Mucosa of rectum (tissue), 2 donors: ENCODE measurements around the gene UNC5B.
"Not testable (repeated sequence)": the region's sequence is repeated elsewhere in the genome, so short reads cannot be mapped to it uniquely, and the experiment has no call there.

Experiments used
- H3K27ac ChIP-seq, 2 donors: one replicate each; pipeline ENCODE4 v1.7.0; 2013; ENCODE audit warnings: inconsistent platforms in 2 of 2, low read depth in 2 of 2, low read length in 2 of 2
- H3K27me3 ChIP-seq, 2 donors: one replicate each; pipeline ENCODE4 v1.7.0; 2013; ENCODE audit warnings: low read length in 2 of 2; ENCODE audit not compliant: control insufficient read depth in 2 of 2, insufficient read depth in 2 of 2
- H3K36me3 ChIP-seq, 2 donors: one replicate each; pipeline ENCODE4 v1.7.0; 2013; ENCODE audit warnings: low read length in 2 of 2; ENCODE audit not compliant: control insufficient read depth in 2 of 2, insufficient read depth in 2 of 2
- H3K4me1 ChIP-seq, 2 donors: one replicate each; pipeline ENCODE4 v1.7.0; 2013; ENCODE audit warnings: low read length in 2 of 2, mild to moderate bottlenecking in 1 of 2; ENCODE audit not compliant: control insufficient read depth in 2 of 2, insufficient read depth in 2 of 2
- H3K4me3 ChIP-seq, 2 donors: one replicate each; pipeline ENCODE4 v1.7.0; 2013; ENCODE audit warnings: low read length in 2 of 2
- H3K9ac ChIP-seq, 2 donors: one replicate each; pipeline ENCODE4 v1.7.0; 2013; ENCODE audit warnings: low read length in 2 of 2, low read depth in 1 of 2, mild to moderate bottlenecking in 1 of 2
- H3K9me3 ChIP-seq, 2 donors: one replicate each; pipeline ENCODE4 v1.7.0; 2013; ENCODE audit warnings: low read length in 2 of 2; ENCODE audit not compliant: control insufficient read depth in 2 of 2
- donor health status: healthy.
- donor health status: Normal muscosa, but diverticular disease.

The UNC5B gene

DNA sequence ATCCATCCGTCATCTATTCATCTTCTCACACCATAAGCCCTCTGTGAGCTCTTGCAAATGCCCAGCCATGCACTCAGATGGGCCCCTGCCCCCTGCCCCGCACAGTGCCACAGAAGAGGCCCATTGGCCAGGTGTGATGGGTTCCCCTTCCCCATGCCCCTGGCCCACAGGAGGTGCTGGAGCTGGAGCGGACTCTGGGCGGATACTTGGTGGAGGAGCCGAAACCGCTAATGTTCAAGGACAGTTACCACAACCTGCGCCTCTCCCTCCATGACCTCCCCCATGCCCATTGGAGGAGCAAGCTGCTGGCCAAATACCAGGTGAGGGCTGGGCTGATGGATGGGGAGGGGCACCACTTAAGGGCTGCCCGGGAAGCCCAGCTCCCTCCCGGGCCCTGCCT is 83.3 kb downstream of the UNC5B start:
- no peaks in the 10 kb centered on the region for H3K9me3 ChIP-seq
- peaks cover 0 to 3% of the 10 kb centered on the region in 2 donors for H3K27me3 ChIP-seq
- H3K27ac ChIP-seq: no peak overlapping the region
- peaks cover 6 to 48% of the 10 kb centered on the region in 2 donors for H3K36me3 ChIP-seq
- no peaks in the 10 kb centered on the region for H3K4me1 ChIP-seq
- no peak overlapping the region for H3K9ac ChIP-seq
- no peak overlapping the region for H3K4me3 ChIP-seq

DNA sequence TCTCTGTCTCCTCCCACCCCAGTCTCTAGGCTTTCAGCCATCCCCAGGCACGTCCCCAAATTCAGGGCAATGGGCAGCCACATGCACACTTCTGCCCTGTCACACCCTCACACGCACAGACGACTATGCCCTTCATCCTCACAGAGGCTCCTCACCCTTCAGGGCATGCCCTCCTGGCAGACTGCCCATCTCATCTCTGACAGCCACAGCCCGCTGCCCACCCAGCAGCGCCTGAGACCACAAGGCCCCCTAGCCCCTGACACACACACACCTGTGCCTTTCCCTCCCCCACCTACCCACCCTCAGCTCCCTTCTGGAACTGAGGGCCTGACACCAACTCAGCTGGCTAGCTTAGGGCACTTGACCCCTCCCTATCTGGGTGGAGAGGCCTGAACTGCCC is 83.7 kb downstream of the UNC5B start:
- Histone ChIP-seq H3K27me3 (peaks cover 0 to 3% of the 10 kb centered on the region in 2 donors), H3K9ac (no peak overlapping the region), H3K27ac (no peak overlapping the region), H3K4me3 (no peak overlapping the region), H3K9me3 (no peaks in the 10 kb centered on the region), H3K4me1 (no peaks in the 10 kb centered on the region), H3K36me3 (peaks cover 6 to 44% of the 10 kb centered on the region in 2 donors)

DNA sequence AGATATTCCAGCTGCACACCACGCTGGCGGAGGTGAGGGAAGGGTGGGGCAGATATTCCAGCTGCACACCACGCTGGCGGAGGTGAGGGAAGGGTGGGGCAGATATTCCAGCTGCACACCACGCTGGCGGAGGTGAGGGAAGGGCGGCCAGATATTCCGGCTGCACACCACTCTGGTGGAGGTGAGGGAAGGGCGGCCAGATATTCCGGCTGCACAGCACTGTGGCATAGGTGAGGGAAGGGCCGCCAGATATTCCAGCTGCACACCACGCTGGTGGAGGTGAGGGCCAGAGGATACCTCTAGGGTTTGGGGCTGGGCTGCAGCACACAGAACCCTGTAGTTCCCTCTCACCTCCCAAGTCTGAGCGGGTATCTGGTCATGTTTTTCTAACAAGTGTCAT is 84.4 kb downstream of the UNC5B start:
- peaks cover 4 to 38% of the 10 kb centered on the region in 2 donors for H3K36me3 ChIP-seq
- H3K9me3 ChIP-seq, H3K4me3 ChIP-seq, H3K9ac ChIP-seq, H3K4me1 ChIP-seq, H3K27me3 ChIP-seq, H3K27ac ChIP-seq: not testable (repeated sequence)

DNA sequence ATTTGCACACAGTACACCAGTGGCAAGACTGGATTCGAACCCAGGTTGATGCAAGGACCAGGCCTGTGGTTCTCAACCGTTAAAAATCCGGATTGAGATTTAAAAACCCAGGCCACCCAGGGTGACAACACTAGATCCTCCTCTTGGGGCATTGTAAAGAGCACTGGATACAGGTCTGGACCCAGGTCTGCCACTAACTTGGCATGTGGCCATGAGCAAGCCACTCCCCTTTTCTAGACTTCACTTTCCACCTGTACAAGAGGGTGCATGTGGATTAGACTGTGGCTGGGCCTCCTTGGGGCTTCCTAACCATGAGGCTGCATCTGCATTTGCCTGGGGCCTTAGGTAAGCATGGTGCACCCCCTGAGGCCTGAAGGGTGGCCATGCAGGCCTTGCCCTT is 85.0 kb downstream of the UNC5B start:
- Histone ChIP-seq H3K4me1 (no peaks in the 10 kb centered on the region), H3K4me3 (no peak overlapping the region), H3K36me3 (peaks cover 4 to 32% of the 10 kb centered on the region in 2 donors), H3K9ac (no peak overlapping the region), H3K27me3 (peaks cover 0 to 3% of the 10 kb centered on the region in 2 donors), H3K9me3 (no peaks in the 10 kb centered on the region), H3K27ac (no peak overlapping the region)

DNA sequence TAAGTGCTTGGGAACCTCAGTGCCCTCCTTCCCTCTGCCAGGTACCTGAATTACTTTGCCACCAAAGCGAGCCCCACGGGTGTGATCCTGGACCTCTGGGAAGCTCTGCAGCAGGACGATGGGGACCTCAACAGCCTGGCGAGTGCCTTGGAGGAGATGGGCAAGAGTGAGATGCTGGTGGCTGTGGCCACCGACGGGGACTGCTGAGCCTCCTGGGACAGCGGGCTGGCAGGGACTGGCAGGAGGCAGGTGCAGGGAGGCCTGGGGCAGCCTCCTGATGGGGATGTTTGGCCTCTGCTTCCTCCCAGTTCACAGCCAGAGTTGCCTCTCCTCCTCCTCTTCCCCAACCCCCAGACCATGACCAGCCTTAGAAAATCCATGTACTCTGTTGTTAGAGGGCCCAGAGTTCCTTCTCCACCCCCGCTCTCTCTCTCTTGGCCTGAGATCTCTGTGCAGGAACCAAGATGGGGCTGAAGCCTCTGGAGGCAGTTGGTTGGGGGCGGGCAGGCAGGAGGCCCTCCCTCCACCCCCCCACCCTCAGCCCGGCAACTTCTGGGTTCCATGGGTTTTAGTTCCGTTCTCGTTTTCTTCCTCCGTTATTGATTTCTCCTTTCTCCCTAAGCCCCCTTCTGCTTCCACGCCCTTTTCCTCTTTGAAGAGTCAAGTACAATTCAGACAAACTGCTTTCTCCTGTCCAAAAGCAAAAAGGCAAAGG is 86.9 kb downstream of the UNC5B start:
- no peaks in the 10 kb centered on the region for H3K4me1 ChIP-seq
- H3K27ac ChIP-seq: no peak overlapping the region
- H3K36me3 ChIP-seq: peaks cover 0 to 26% of the 10 kb centered on the region in 2 donors
- H3K9me3 ChIP-seq: no peaks in the 10 kb centered on the region
- no peaks in the 10 kb centered on the region for H3K27me3 ChIP-seq
- no peak overlapping the region for H3K9ac ChIP-seq
- no peak overlapping the region for H3K4me3 ChIP-seq

DNA sequence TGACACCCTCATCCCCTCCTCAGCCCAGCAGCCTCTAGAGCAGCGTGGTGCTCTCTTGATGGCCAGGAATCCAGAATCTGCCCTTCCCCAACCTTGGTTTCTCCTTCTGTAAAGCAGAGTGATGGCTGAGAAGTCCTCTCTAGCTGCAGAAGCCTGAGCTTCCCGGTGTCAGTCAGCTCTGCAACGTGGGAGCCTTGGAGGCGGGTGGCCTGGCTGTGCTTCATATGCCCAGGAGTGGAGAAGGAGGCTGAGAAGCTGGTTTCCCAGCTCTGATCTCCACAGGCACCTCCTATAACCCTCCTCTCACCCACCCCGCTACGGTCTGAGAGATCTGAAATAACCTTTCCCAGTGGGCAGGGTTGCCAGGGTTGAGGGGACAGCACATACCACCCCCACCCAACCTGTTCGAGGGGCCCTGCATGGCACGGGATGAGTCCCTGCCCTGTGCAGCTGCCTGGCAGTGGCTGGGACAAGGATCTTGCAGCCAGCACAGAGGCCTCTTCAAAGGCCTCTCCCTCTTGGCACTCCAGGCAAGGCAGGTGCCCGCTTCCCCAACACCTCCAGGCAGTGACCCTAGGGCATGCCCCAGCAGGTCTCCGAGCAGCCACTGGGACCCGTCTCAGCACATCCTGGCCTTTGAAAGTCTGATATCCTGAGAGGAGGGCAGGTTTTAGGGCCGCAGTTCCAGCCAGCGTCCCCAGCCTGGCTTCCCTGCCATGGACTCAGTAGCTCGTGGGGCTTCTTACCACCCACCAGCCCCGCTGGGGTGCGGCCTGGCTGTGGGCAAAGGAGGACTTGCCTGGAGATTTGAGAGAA is 88.4 kb downstream of the UNC5B start:
- Histone ChIP-seq H3K4me1 (no peaks in the 10 kb centered on the region), H3K36me3 (peaks cover 0 to 18% of the 10 kb centered on the region in 2 donors), H3K27me3 (no peaks in the 10 kb centered on the region), H3K27ac (no peak overlapping the region), H3K9ac (no peak overlapping the region), H3K4me3 (no peak overlapping the region), H3K9me3 (no peaks in the 10 kb centered on the region)

DNA sequence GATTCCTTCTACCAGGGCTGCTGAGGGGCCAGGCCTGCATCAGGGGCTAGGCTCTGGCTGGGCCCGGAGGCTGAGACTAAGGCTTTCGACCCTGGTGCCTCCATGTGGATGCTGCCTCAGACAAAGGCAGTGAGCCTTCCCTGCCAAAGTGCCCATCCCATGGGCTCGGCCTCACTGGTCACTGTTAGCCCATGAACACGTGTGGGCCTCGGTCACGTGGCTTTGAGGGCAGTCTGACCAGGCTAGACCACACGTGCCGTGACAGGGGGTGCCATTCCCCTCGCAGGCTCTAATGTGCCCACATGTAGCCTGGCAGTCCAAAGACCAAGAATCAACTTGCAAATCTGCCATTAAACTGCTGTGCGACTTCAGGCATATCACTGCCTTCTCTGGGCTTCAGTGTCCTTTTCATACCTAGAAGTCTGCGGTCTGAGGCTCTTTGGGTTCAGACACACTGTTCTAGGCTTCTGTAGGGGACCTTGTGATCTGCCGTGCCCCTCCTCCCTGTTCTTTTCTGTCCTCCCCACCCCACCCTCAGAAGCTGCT is 89.1 kb downstream of the UNC5B start:
- H3K9me3 ChIP-seq: no peaks in the 10 kb centered on the region
- H3K4me3 ChIP-seq: no peak overlapping the region
- no peak overlapping the region for H3K27ac ChIP-seq
- H3K9ac ChIP-seq: no peak overlapping the region
- no peaks in the 10 kb centered on the region for H3K4me1 ChIP-seq
- H3K36me3 ChIP-seq: peaks cover 0 to 18% of the 10 kb centered on the region in 2 donors
- H3K27me3 ChIP-seq: no peaks in the 10 kb centered on the region

DNA sequence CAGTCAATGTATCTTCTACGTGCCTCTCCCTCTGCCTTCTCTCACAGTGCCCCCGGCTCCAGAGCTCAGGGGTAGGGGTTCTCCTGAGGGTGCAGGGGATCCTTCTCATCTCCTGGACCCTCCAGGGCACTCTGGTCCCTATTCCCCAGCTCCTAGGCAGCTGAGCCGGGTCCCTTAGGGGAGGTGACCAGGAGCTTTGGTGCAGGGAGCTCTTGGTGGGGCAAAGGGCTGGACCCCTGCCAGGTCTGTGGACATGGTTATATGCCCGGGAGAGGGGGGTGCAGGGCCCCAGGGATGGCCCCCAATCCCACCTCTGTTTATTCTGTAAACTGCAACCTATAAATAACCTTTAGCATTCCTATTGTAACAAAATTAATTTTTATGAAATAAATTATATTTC is 90.1 kb downstream of the UNC5B start:
- no peak overlapping the region for H3K27ac ChIP-seq
- peaks cover 0 to 14% of the 10 kb centered on the region in 2 donors for H3K36me3 ChIP-seq
- no peaks in the 10 kb centered on the region for H3K4me1 ChIP-seq
- H3K9me3 ChIP-seq: no peaks in the 10 kb centered on the region
- no peaks in the 10 kb centered on the region for H3K27me3 ChIP-seq
- no peak overlapping the region for H3K4me3 ChIP-seq
- H3K9ac ChIP-seq: no peak overlapping the region

DNA sequence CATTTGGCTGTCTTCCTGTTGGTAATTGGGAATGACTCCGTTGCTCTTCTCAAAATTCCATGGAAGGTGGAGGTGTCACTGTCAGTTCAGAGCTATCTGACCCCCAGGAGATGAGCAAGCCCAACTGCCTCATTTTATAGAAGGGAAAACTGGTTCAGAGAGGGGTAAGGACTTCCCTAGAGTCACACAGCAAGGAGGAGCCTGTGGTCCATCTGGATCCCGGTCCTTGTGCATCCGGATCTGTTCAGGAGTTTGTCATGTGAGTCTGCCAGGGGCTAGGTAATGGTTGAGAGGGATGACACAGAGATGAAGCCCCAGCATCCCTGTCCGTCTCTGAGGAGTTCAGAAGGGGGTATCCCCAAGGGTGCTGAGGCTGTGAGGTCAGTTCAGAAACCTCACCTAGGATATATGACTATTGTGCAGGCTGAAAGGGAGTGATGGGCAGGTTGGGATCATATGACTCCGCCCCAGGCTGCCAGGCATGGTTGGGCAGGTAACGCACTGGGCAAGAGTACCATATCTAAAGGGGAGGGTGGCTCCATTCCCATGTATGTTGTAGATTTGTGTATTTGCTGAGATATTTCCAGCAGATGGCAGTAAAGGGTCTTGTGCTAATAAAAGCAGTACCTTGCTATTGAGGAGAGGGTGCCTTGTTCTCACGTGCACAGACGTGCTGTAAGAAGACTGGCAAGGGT is 90.7 kb downstream of the UNC5B start:
- Histone ChIP-seq H3K27ac (no peak overlapping the region), H3K27me3 (no peaks in the 10 kb centered on the region), H3K4me3 (no peak overlapping the region), H3K9ac (no peak overlapping the region), H3K4me1 (no peaks in the 10 kb centered on the region), H3K9me3 (no peaks in the 10 kb centered on the region), H3K36me3 (peaks cover 0 to 9% of the 10 kb centered on the region in 2 donors)

DNA sequence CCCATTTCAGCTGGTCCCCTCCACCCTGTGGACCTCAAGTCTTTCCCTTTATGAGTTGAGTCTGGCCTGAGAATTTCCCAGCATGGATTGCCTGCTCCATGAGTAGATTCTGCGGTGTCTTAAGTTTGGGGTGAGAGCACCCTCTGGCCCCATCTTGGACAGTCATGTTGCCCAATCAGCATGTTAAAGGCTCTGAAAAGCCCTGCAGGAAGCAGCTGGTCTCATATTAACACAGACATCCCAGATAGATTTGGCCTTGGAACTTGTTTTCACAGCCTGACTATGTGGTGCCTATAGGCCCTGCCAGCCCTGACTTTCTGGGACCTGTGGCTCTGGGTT is 91.2 kb downstream of the UNC5B start:
- no peaks in the 10 kb centered on the region for H3K4me1 ChIP-seq
- H3K9ac ChIP-seq: no peak overlapping the region
- H3K9me3 ChIP-seq: no peaks in the 10 kb centered on the region
- peaks cover 0 to 6% of the 10 kb centered on the region in 2 donors for H3K36me3 ChIP-seq
- no peak overlapping the region for H3K4me3 ChIP-seq
- H3K27ac ChIP-seq: no peak overlapping the region
- H3K27me3 ChIP-seq: no peaks in the 10 kb centered on the region
